Neural cell (in vitro differentiated cells): ENCODE measurements around the gene MTRF1. TPM values are rescaled to one million over a fixed set of nuclear protein-coding genes. Genes with fewer than 3 reads are reported as not detected.

ENCODE experiments used
- H2AFZ ChIP-seq: fragments of 200-600, 300-800 bp; sonication (generic), shearing (Covaris generic); 2 replicates; pipeline ENCODE4 v1.6.0; 2014; ENCODE audit warnings: low read depth, mild to moderate bottlenecking, antibody characterized with exemption, low read length, moderate library complexity
- H3F3A ChIP-seq: fragments of 200-600 bp; shearing (Covaris generic); 2 replicates; pipeline ENCODE4 v1.6.1; 2016; ENCODE audit warnings: mild to moderate bottlenecking, moderate library complexity, mixed read lengths, antibody characterized with exemption, low read length; ENCODE audit not compliant: insufficient read depth, poor library complexity, severe bottlenecking
- H3K27ac ChIP-seq: fragments of 200-600, 300-800 bp; sonication (generic), shearing (Covaris generic); 2 replicates; pipeline ENCODE4 v1.5.1; 2014; ENCODE audit warnings: mild to moderate bottlenecking, low read length, moderate library complexity
- H3K27me3 ChIP-seq: fragments of 300-800, 200-600 bp; sonication (generic), shearing (Covaris generic); 2 replicates; pipeline ENCODE4 v1.6.0; 2014; ENCODE audit warnings: mild to moderate bottlenecking, low read depth, low read length, moderate library complexity; ENCODE audit not compliant: insufficient read depth
- H3K36me3 ChIP-seq: fragments of 300-800, 200-600 bp; sonication (generic), shearing (Covaris generic); 2 replicates; pipeline ENCODE4 v1.5.1; 2014; ENCODE audit warnings: mild to moderate bottlenecking, antibody characterized with exemption, low read length, moderate library complexity; ENCODE audit not compliant: insufficient read depth
- H3K4me2 ChIP-seq: fragments of 300-800, 200-600 bp; sonication (generic), shearing (Covaris generic); 2 replicates; pipeline ENCODE4 v1.6.0; 2014; ENCODE audit warnings: mild to moderate bottlenecking, low read length
- H3K4me3 ChIP-seq: fragments of 300-800, 200-600 bp; sonication (generic), shearing (Covaris generic); 2 replicates; pipeline ENCODE4 v1.5.1; 2014; ENCODE audit warnings: mild to moderate bottlenecking, low read length, moderate library complexity
- H3K79me2 ChIP-seq: fragments of 200-600 bp; shearing (Covaris generic); replicated peaks from 2 replicates; pipeline ENCODE4 v1.6.0; 2014; ENCODE audit warnings: mild to moderate bottlenecking, low read length, moderate library complexity; ENCODE audit not compliant: insufficient read depth
- H3K9ac ChIP-seq: fragments of 300-800, 200-600 bp; sonication (generic), shearing (Covaris generic); 2 replicates; pipeline ENCODE4 v1.6.1; 2016; ENCODE audit warnings: mild to moderate bottlenecking, low read length, mixed read lengths
- H3K9me2 ChIP-seq: fragments of 200-600 bp; shearing (Covaris generic); 2 replicates; pipeline ENCODE4 v1.6.1; 2016; ENCODE audit warnings: mild to moderate bottlenecking, low read length, mixed read lengths; ENCODE audit not compliant: insufficient read depth
- H3K9me3 ChIP-seq: fragments of 200-600, 300-800 bp; sonication (generic), shearing (Covaris generic); 2 replicates; pipeline ENCODE4 v1.6.1; 2016; ENCODE audit warnings: mild to moderate bottlenecking, mixed run types, low read length, moderate library complexity, mixed read lengths
- H4K20me1 ChIP-seq: fragments of 200-600 bp; shearing (Covaris generic); 2 replicates; pipeline ENCODE4 v1.6.1; 2016; ENCODE audit warnings: mild to moderate bottlenecking, mixed run types; ENCODE audit not compliant: insufficient read depth
- CTCF ChIP-seq: fragments of 450-650 bp; IDR thresholded peaks from 2 replicates; pipeline ENCODE4 v1.5.1; 2014; ENCODE audit warnings: antibody characterized with exemption, mild to moderate bottlenecking, moderate library complexity; ENCODE audit not compliant: poor library complexity, severe bottlenecking
- EP300 ChIP-seq: fragments of 450-650 bp; conservative IDR thresholded peaks from 2 replicates; pipeline ENCODE4 v1.6.1; 2014; ENCODE audit warnings: antibody characterized with exemption, mild to moderate bottlenecking, moderate library complexity; ENCODE audit not compliant: poor library complexity, severe bottlenecking
- EZH2 ChIP-seq: fragments of 200-600, 300-800 bp; shearing (Covaris generic), sonication (generic); IDR thresholded peaks from 2 replicates; pipeline ENCODE4 v1.6.1; 2014; ENCODE audit warnings: antibody characterized with exemption, low read length, borderline replicate concordance, mild to moderate bottlenecking; ENCODE audit not compliant: insufficient read depth, poor library complexity, severe bottlenecking
- MXI1 ChIP-seq: fragments of 450-650 bp; conservative IDR thresholded peaks from 2 replicates; pipeline ENCODE4 v1.6.1; 2014; ENCODE audit warnings: antibody characterized with exemption, mild to moderate bottlenecking; ENCODE audit not compliant: poor library complexity, severe bottlenecking
- POLR2AphosphoS5 ChIP-seq: IDR thresholded peaks from 2 replicates; pipeline ENCODE4 v1.6.1; 2012
- RAD21 ChIP-seq: fragments of 450-650 bp; conservative IDR thresholded peaks from 2 replicates; pipeline ENCODE4 v1.6.1; 2014; ENCODE audit warnings: antibody characterized with exemption, mild to moderate bottlenecking, moderate library complexity
- REST ChIP-seq: IDR thresholded peaks from 2 replicates; pipeline ENCODE4 v1.6.1; 2012; ENCODE audit warnings: borderline replicate concordance
- SMC3 ChIP-seq: fragments of 450-650 bp; conservative IDR thresholded peaks from 2 replicates; pipeline ENCODE4 v1.6.1; 2014; ENCODE audit warnings: antibody characterized with exemption, mild to moderate bottlenecking, moderate library complexity; ENCODE audit not compliant: poor library complexity
- TAF1 ChIP-seq: IDR thresholded peaks from 2 replicates; pipeline ENCODE4 v1.6.1; 2012; ENCODE audit warnings: low read depth
- polyA plus RNA-seq: library from polyadenylated mRNA; depleted of rRNA; stranded (reverse); fragments of >200 nt; gene quantifications from 2 replicates; pipeline ENCODE4 v1.2.3, GENCODE V29; 2014

MTRF1 gene
- polyA plus RNA-seq, 1 donor from 2014 or later, result 15.7 TPM

GRCh38 chr13:41182231-41182630 is 81.1 kb downstream of the MTRF1 start:
- no peak overlapping the region for H3K4me2 ChIP-seq
- H3K36me3 ChIP-seq, result no peaks in the 10 kb centered on the region
- H3K27ac ChIP-seq, result no peak overlapping the region
- H3K9me3 ChIP-seq, result no peaks in the 10 kb centered on the region
- no peak overlapping the region for H3K4me3 ChIP-seq
- no peak overlapping the region for H2AFZ ChIP-seq
- no peak for TF ChIP-seq EP300
- no peaks in the 10 kb centered on the region for H3K79me2 ChIP-seq
- no peaks in the 10 kb centered on the region for H3F3A ChIP-seq
- H3K9me2 ChIP-seq, result no peaks in the 10 kb centered on the region
- H4K20me1 ChIP-seq, result no peaks in the 10 kb centered on the region
- no peaks in the 10 kb centered on the region for H3K27me3 ChIP-seq
- H3K9ac ChIP-seq, result no peak overlapping the region

GRCh38 chr13:41179593-41180250 is 83.7 kb downstream of the MTRF1 start:
- Histone ChIP-seq H3K36me3 (no peaks in the 10 kb centered on the region), H3F3A (no peaks in the 10 kb centered on the region), H2AFZ (no peak overlapping the region), H3K27me3 (no peaks in the 10 kb centered on the region), H3K9me2 (no peaks in the 10 kb centered on the region), H3K9me3 (no peaks in the 10 kb centered on the region), H3K4me3 (no peak overlapping the region), H4K20me1 (no peaks in the 10 kb centered on the region), H3K27ac (no peak overlapping the region), H3K4me2 (no peak overlapping the region), H3K9ac (no peak overlapping the region), H3K79me2 (no peaks in the 10 kb centered on the region)
- TF ChIP-seq POLR2AphosphoS5, result no peak
- TF ChIP-seq REST, result no peak
- TF ChIP-seq EZH2, result no peak
- no peak for TF ChIP-seq MXI1
- TF ChIP-seq EP300, result no peak
- no peak for TF ChIP-seq TAF1
- TF ChIP-seq RAD21, result no peak
- TF ChIP-seq SMC3, result no peak
- TF ChIP-seq CTCF, result no peak
